H9 (cell line): ENCODE measurements around the gene CTF1. TPM values are rescaled to one million over a fixed set of nuclear protein-coding genes. Genes with fewer than 3 reads are reported as not detected.

Experiments
- DNase-seq: peaks from one replicate; pipeline ENCODE4 v3.0.0-alpha.2; 2017
- H2AFZ ChIP-seq: one replicate; pipeline ENCODE4 v1.6.1; 2013; ENCODE audit warnings: mild to moderate bottlenecking, low read length, control low read depth, moderate library complexity
- H2AK5ac ChIP-seq: 2 replicates; pipeline ENCODE4 v1.6.1; 2013; ENCODE audit warnings: low read length, control low read depth, mixed read lengths; ENCODE audit not compliant: insufficient read length
- H2BK120ac ChIP-seq: one replicate; pipeline ENCODE4 v1.6.1; 2013; ENCODE audit warnings: low read depth, mild to moderate bottlenecking, low read length, control low read depth, inconsistent platforms; ENCODE audit not compliant: poor library complexity, severe bottlenecking
- H2BK12ac ChIP-seq: 2 replicates; pipeline ENCODE4 v1.6.1; 2013; ENCODE audit warnings: low read length, control low read depth, mixed read lengths, low read depth; ENCODE audit not compliant: insufficient read length
- H2BK15ac ChIP-seq: 2 replicates; pipeline ENCODE4 v1.6.1; 2013; ENCODE audit warnings: low read depth, low read length, control low read depth
- H2BK20ac ChIP-seq: one replicate; pipeline ENCODE4 v1.6.1; 2013; ENCODE audit warnings: low read depth, mild to moderate bottlenecking, low read length, control low read depth, inconsistent platforms; ENCODE audit not compliant: poor library complexity, severe bottlenecking
- H2BK5ac ChIP-seq: 2 replicates; pipeline ENCODE4 v1.6.1; 2013; ENCODE audit warnings: low read length, control low read depth, mixed read lengths; ENCODE audit not compliant: insufficient read length
- H3K14ac ChIP-seq: 2 replicates; pipeline ENCODE4 v1.6.1; 2013; ENCODE audit warnings: low read length, control low read depth; ENCODE audit not compliant: insufficient read depth
- H3K18ac ChIP-seq: 2 replicates; pipeline ENCODE4 v1.6.1; 2013; ENCODE audit warnings: low read depth, mild to moderate bottlenecking, mixed read lengths, low read length, control low read depth; ENCODE audit not compliant: insufficient read length
- H3K23ac ChIP-seq: 2 replicates; pipeline ENCODE4 v1.6.1; 2013; ENCODE audit warnings: low read length, control low read depth, mixed read lengths, low read depth; ENCODE audit not compliant: insufficient read length
- H3K23me2 ChIP-seq: 2 replicates; pipeline ENCODE4 v1.6.1; 2013; ENCODE audit warnings: low read depth, mild to moderate bottlenecking, mixed read lengths, low read length, control low read depth; ENCODE audit not compliant: insufficient read length, poor library complexity, severe bottlenecking
- H3K27ac ChIP-seq: 2 replicates; pipeline ENCODE4 v1.5.1; 2013; ENCODE audit warnings: low read length, control low read depth, mixed read lengths, low read depth; ENCODE audit not compliant: insufficient read length
- H3K27me3 ChIP-seq: 2 replicates; pipeline ENCODE4 v1.6.1; 2013; ENCODE audit warnings: low read length, control low read depth, inconsistent platforms; ENCODE audit not compliant: insufficient read depth
- H3K4ac ChIP-seq: 2 replicates; pipeline ENCODE4 v1.6.1; 2013; ENCODE audit warnings: low read depth, mild to moderate bottlenecking, control low read depth, inconsistent platforms, low read length, moderate library complexity
- H3K4me1 ChIP-seq: 2 replicates; pipeline ENCODE4 v1.6.1; 2013; ENCODE audit warnings: low read length, control low read depth, inconsistent platforms; ENCODE audit not compliant: insufficient read depth
- H3K4me2 ChIP-seq: 2 replicates; pipeline ENCODE4 v1.6.1; 2013; ENCODE audit warnings: low read length, control low read depth, mixed read lengths; ENCODE audit not compliant: insufficient read length, insufficient read depth
- H3K56ac ChIP-seq: 2 replicates; pipeline ENCODE4 v1.6.1; 2013; ENCODE audit warnings: low read depth, mild to moderate bottlenecking, mixed read lengths, low read length, control low read depth; ENCODE audit not compliant: insufficient read length
- H3K79me1 ChIP-seq: 2 replicates; pipeline ENCODE4 v1.6.1; 2013; ENCODE audit warnings: low read depth, mild to moderate bottlenecking, moderate library complexity, low read length, control low read depth, inconsistent platforms; ENCODE audit not compliant: insufficient read depth, poor library complexity, severe bottlenecking
- H3K79me2 ChIP-seq: 2 replicates; pipeline ENCODE4 v1.6.1; 2013; ENCODE audit warnings: low read length, control low read depth, inconsistent platforms; ENCODE audit not compliant: insufficient read depth
- H3K9ac ChIP-seq: 2 replicates; pipeline ENCODE4 v1.6.1; 2013; ENCODE audit warnings: low read length, control low read depth, mixed read lengths; ENCODE audit not compliant: insufficient read length; ENCODE audit errors: extremely low read depth
- H3K9me3 ChIP-seq: one replicate; pipeline ENCODE4 v1.6.1; 2013; ENCODE audit warnings: low read depth, low read length, inconsistent platforms; ENCODE audit not compliant: control insufficient read depth
- H3T11ph ChIP-seq: one replicate; pipeline ENCODE4 v1.6.1; 2013; ENCODE audit warnings: mild to moderate bottlenecking, low read length, control low read depth, inconsistent platforms
- H4K20me1 ChIP-seq: one replicate; pipeline ENCODE4 v1.6.1; 2013; ENCODE audit not compliant: control insufficient read depth, insufficient read length, insufficient read depth
- H4K5ac ChIP-seq: 2 replicates; pipeline ENCODE4 v1.6.1; 2013; ENCODE audit warnings: low read depth, mild to moderate bottlenecking, mixed read lengths, low read length, control low read depth; ENCODE audit not compliant: insufficient read length
- H4K8ac ChIP-seq: replicated peaks from 2 replicates; pipeline ENCODE4 v1.6.1; 2013; ENCODE audit warnings: low read length, control low read depth, mixed read lengths, low read depth; ENCODE audit not compliant: insufficient read length
- H4K91ac ChIP-seq: 2 replicates; pipeline ENCODE4 v1.6.1; 2013; ENCODE audit warnings: low read depth, mild to moderate bottlenecking, moderate library complexity, mixed read lengths, low read length, control low read depth; ENCODE audit not compliant: insufficient read length
- H3K27ac Mint-ChIP-seq, 3 experiments: 2 replicates in 2 of 3; 3 replicates in 1 of 3; pipeline ENCODE4 v1.8.0; 2020 to 2021; ENCODE audit warnings: mixed read lengths in 3 of 3, mild to moderate bottlenecking in 1 of 3, moderate library complexity in 1 of 3
- H3K27me3 Mint-ChIP-seq: 2 replicates; pipeline ENCODE4 v1.8.0; 2021; ENCODE audit warnings: low read depth, mild to moderate bottlenecking, moderate library complexity, mixed read lengths
- H3K36me3 Mint-ChIP-seq, 3 experiments: 2 replicates in 2 of 3; 3 replicates in 1 of 3; pipeline ENCODE4 v1.8.0; 2020 to 2021; ENCODE audit warnings: low read depth in 3 of 3, mixed read lengths in 3 of 3; ENCODE audit not compliant: insufficient read depth in 1 of 3
- H3K4me1 Mint-ChIP-seq, 2 experiments: 2 replicates each; pipeline ENCODE4 v1.8.0; 2020; ENCODE audit warnings: mixed read lengths in 2 of 2
- H3K4me3 Mint-ChIP-seq, 2 experiments: 2 replicates in 1 of 2; 3 replicates in 1 of 2; pipeline ENCODE4 v1.8.0; 2020 to 2021; ENCODE audit warnings: mild to moderate bottlenecking in 2 of 2, mixed read lengths in 2 of 2, moderate library complexity in 1 of 2
- H3K9me3 Mint-ChIP-seq, 2 experiments: 2 replicates in 1 of 2; 3 replicates in 1 of 2; pipeline ENCODE4 v1.8.0; 2020; ENCODE audit warnings: mild to moderate bottlenecking in 2 of 2, mixed read lengths in 2 of 2, moderate library complexity in 1 of 2
- WGBS: extraction: QIAGEN DNeasy Blood & Tissue Kit; methylation state at CpG from one replicate; pipeline ENCODE4 v1.1.7; 2013; ENCODE audit warnings: missing lambda C conversion rate, low lambda C conversion rate, mixed read lengths; ENCODE audit not compliant: insufficient read length; ENCODE audit errors: extremely low coverage; 5-methylcytosine and 5-hydroxymethylcytosine counted together
- total RNA-seq: library from RNA; stranded (reverse); gene quantifications from 2 replicates; pipeline ENCODE4 v1.2.1, GENCODE V29; 2021
- TF ChIP-seq, protein P1 (sequence below): fragments of 200-600 bp; sonication (generic); conservative IDR thresholded peaks from 3 replicates; pipeline ENCODE4 v1.8.0; 2021; ENCODE audit warnings: antibody characterized with exemption, mild to moderate bottlenecking

CTF1 gene
- total RNA-seq, 1 experiment from 2014 or later, result 0.72 TPM

GRCh38 chr16:30874821-30875717 lies 21.3 kb upstream of the CTF1 start:
- Histone ChIP-seq H4K91ac (no peak overlapping the region), H3K9me3 (no peaks in the 10 kb centered on the region), H2BK120ac (peak overlapping the region; percentile 79), H2AFZ (no peak overlapping the region), H3K27ac (no peak overlapping the region), H4K20me1 (no peaks in the 10 kb centered on the region), H3K23ac (no peak overlapping the region), H2BK5ac (no peak overlapping the region), H3K18ac (peak overlapping the region; percentile 96), H3K27me3 (peaks cover 4% of the 10 kb centered on the region; the same call in 1 of the 2 replicates), H4K5ac (peak overlapping the region; percentile 27), H3T11ph (no peak overlapping the region), H3K14ac (peak overlapping the region; percentile 94), H3K9ac (peak overlapping the region; percentile 97), H2BK20ac (no peak overlapping the region), H3K4me2 (peak overlapping the region; percentile 91), H4K8ac (no peak overlapping the region), H3K79me1 (no peaks in the 10 kb centered on the region), H3K56ac (no peak overlapping the region), H3K79me2 (no peaks in the 10 kb centered on the region), H3K23me2 (peaks cover 15% of the 10 kb centered on the region), H2BK12ac (no peak overlapping the region), H3K4me1 (no peaks in the 10 kb centered on the region), H2AK5ac (no peak overlapping the region), H3K4ac (peak overlapping the region; percentile 4; the same call in 1 of the 2 replicates), H2BK15ac (no peak overlapping the region)
- Mint-ChIP-seq H3K4me3 (peak overlapping the region; percentile 88 to 98), H3K27me3 (peaks cover 43% of the 10 kb centered on the region), H3K9me3 (no peaks in the 10 kb centered on the region; a peak in 1 of 5 replicates), H3K4me1 (peaks cover 13 to 18% of the 10 kb centered on the region in 2 experiments), H3K36me3 (peaks cover 2 to 12% (median 9%) of the 10 kb centered on the region in 3 experiments; a peak in 6 of 7 replicates), H3K27ac (peak overlapping the region; percentile 94 to 99 (median 98))
- no CpG with 5 or more reads among the region's 85 CpGs for whole genome bisulfite sequencing
- TF ChIP-seq, protein P1, sequence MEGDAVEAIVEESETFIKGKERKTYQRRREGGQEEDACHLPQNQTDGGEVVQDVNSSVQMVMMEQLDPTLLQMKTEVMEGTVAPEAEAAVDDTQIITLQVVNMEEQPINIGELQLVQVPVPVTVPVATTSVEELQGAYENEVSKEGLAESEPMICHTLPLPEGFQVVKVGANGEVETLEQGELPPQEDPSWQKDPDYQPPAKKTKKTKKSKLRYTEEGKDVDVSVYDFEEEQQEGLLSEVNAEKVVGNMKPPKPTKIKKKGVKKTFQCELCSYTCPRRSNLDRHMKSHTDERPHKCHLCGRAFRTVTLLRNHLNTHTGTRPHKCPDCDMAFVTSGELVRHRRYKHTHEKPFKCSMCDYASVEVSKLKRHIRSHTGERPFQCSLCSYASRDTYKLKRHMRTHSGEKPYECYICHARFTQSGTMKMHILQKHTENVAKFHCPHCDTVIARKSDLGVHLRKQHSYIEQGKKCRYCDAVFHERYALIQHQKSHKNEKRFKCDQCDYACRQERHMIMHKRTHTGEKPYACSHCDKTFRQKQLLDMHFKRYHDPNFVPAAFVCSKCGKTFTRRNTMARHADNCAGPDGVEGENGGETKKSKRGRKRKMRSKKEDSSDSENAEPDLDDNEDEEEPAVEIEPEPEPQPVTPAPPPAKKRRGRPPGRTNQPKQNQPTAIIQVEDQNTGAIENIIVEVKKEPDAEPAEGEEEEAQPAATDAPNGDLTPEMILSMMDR, result no peak
- DNase-seq, result peak; percentile 90
